GM19043 (cell line): ENCODE measurements around the gene RHEB.

Experiments used
- ATAC-seq: cut with Tn5 transposase; IDR thresholded peaks from one replicate; pipeline ENCODE4 v1.9.1; 2021; ENCODE audit warnings: low read depth; ENCODE audit not compliant: unreplicated experiment

RHEB gene

DNA sequence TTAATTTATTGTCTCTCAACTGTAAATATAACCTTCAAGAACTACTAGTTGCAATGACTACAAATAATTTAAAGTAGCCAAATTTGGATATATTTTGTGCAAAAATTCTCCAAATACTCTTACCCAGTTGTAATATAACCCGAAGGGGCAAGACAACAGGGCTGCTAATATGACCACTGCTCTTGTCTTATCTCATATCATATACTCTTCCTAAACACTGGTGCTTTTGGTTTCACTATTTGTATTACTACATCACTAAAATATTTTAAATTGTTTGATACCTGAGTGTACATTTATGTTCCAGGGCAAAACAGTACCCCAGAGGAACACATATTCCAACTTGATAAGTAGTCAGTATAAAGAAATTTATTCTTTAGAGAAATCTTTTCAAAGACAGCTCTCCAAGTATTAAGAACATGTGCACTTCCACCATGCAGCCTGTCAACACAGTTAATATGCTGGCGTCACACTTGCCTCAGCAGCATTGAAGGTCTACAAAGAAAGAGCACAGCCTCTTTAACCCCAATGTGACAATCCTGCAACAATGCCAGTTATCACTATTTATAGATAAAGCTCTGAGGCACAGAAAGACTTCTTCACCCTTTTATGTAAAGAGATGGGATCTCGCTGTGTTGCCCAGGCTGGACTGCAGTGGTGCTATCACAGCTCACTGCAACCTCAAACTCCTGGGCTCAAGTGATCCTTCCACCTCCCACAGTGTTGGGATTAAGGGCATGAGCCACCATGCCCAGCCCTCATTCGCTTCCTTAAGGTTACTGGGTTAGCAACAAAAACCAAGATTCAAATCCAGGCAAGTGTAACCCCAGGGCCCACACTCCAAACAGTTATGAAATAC, 37.8 kb downstream of the RHEB start:
- ATAC-seq: no peak

- ATAC-seq: no peak
These were observed 41.8 kb downstream of the RHEB start for GRCh38 chr7:151477867-151478266.

GRCh38 chr7:151472644-151473380, 46.9 kb downstream of the RHEB start:
- ATAC-seq: no peak

DNA sequence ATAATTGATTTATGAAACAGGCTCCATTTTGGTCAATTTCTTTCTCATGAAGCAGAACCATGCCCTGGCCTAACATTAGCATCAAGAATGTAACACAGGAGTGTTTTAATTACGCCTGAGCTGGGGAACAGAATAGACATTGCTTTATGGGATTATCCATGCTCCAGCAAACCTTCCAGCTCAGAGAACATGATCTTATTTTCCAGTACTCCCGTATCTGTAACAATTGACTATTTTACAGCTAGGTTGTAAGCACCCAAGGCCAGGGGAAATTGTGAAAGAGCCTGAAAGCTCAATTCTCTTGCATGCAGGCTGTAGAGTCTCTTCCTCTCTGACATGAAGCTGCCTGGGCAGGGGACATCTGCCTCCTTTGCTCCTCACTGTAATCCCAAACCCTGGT, 49.0 kb downstream of the RHEB start:
- ATAC-seq: no peak

DNA sequence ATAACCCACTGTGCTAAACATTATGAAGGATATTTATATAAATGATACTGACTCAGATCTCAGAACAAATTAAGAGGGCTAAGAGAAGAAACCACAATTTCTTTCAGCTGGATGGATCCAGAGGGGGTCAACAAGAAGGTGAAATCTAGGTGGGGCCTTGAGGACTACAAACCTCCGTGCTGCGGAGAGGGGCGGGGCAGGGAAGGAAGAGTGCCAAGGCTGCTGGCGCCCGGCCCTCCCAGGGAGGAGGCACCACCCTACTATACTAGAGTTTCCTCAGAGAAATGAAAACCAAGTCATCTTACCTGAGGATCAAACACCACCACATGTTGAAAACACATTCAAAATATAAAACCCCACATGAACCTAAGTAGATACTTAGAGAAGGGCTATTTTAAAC, 50.4 kb downstream of the RHEB start:
- ATAC-seq: no peak

GRCh38 chr7:151468217-151469018, 51.3 kb downstream of the RHEB start:
- no peak for ATAC-seq

DNA sequence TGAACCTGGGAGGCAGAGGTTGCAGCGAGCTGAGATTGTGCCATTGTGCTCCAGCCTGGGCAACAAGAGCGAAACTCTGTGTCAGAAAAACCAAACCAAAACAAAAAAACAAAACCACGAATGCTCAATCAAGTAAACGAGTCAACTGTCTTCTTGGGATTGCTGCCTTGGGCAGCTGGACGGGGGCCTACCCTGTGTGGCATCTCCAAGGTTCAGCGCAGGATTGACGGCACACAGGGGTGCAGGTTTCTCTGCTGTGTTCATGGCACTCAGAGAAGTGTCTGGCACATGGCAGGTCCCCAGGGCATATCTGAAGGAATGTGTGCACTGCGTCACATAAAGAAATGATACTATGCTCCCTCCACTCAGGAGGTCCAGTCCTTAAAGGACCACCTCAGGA, 54.5 kb downstream of the RHEB start:
- ATAC-seq: no peak

DNA sequence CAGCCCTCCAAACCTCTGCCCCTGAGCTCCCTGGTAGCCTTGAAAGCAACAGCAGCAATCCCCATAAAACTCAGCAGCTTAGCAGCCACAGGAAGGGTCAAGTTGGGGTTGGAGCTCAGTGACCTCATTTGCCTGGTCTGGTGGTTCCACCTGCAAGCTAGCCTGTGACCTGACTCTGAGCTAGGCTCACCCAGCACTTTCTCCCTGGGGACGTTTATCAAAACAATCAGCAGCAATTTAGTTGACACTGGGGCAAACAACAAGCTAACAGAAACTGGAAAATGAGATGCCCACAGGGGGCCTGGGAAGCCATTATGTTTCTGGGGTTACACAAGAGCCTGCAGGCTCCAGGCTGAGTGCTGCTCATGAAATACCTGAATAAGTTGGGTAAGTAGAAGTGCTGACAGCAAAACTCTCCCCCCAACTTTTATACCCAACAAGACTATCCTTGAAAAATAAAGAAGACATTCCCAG, 57.4 kb downstream of the RHEB start:
- ATAC-seq: no peak

DNA sequence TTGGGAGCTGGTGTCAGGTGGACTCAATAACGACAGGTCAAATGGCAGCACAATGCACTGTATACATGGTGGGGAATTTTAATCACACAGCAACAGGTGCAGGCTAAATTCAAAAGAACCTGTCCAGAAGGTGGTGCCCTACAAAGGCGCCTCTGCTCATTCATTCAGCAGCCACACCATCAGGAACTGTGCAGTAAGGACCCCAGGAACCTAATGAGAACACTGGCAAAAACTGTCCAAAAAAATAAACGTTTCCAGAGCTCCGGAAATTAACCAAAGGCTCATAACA, 57.8 kb downstream of the RHEB start:
- no peak for ATAC-seq

GRCh38 chr7:151461096-151461941, 58.4 kb downstream of the RHEB start:
- no peak for ATAC-seq

- ATAC-seq: no peak
These were observed 59.2 kb downstream of the RHEB start for GRCh38 chr7:151460474-151460855.

DNA sequence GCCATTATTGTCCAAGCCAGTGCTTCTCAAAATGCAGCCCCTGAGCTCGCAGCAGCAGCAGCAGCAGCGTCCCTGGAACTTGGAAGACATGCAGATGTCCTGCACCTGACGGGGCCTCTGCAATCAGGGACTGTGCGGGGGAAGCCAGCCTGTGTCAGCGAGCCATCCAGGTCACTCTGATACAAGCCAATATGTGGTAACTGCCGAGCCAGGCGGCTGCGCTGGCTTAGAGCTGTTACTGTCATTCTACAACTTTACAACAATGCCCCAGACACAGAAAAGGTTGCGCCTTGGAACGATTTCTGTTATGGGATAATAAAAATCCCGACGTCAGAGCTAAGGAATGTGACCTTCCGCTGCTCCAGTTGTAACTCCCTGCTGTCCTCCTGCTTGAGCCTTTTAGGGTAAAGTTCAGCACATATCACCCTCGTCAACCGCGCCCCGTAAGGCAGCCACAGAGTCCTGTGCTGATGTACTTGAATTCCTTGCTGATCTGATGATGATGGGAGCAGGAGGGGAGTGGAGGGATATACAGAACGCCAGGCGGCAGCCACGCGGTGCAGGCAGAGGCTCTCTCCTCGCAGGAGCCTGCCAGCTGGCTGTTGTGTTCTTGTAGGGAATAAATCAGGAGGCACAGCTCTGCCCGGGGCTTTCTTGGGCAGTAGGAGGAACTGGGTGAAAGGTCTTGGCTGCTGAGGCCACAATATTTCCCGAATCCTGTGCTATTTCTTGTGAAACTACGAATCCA, 59.8 kb downstream of the RHEB start:
- ATAC-seq: no peak

DNA sequence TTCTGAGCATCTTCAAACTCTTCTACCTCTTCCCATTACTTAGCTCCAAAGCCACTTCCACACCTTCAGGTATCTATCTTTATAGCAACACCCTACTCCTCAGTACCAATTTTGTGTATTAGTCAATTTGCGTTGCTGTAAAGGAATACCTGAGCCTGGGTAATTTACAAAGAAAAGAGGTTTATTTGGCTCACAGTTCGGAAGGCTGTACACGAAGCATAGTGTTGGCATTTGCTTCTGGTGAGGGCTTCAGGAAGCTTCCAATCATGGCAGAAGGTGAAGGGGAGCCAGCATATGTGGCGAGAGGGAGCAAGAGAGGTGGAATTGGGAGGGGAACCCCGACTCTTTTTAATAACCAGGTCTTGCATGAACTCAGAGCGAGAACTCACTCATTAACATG, 62.2 kb downstream of the RHEB start:
- no peak for ATAC-seq

GRCh38 chr7:151456782-151457181, 62.9 kb downstream of the RHEB start:
- ATAC-seq: no peak

DNA sequence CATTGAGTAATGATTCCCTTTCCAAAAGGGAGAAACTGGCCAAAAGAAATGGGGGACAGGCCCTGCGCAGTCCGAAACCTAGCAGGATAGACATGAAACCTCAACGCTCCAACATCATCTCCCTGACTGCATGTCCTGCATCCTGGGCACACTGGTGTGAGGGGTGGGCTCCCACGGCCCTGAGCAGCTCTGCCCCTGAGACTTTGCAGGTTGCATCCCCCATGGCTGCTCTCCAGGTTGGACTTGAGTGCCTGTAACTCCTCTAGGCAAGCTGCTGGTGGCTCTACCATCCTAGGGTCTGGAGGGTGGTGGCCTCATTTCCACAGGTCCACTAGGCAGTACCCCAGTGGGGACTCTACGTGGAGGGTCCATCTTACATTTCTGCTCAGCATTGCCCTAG, 63.4 kb downstream of the RHEB start:
- no peak for ATAC-seq

DNA sequence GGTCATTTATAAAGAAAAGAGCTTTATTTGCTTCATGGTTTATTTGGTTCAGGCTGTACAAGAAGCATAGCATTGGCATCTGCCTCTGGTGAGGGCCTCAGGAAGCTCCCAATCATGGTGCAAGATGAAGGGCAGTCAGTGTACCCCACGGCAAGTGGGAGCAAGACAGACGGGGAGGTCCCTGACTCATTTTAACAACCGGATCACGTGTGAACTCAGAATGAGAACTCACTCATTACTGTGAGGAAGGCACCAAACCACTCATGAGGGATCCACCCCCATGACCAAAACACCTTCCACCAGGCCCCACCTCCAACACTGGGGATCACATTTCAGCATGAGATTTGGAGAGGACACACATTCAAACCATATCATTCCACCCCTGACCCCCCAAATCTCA, 64.0 kb downstream of the RHEB start:
- no peak for ATAC-seq

DNA sequence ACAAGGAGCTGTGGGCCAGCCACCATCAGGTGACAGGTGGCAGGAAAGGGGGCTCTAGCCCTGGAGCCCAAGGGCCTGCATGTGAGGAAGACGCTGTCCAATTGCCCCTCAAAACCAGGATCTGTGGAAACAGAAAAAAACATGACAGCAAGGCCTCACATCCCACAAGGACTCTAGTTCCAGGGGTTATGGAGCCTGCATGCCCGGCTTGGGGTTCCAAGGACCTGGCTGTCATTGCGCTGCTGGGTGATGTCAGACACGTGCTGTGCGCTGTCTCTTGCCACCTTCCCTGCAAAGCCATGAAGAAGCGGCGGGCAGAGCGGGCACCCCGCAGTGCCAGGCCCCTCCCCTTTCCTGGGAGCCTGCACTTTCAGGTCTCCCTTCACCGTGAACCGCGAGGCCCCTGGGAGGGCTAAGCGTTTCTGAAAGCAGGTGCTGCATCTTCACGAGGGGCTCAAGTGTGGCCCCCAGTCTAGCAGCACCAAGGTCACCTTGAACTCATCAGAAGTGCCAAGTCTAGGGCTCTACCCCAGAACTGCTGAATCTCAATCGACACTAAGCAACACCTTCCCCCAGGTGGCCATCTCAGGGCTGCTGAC, 64.7 kb downstream of the RHEB start:
- ATAC-seq: no peak

DNA sequence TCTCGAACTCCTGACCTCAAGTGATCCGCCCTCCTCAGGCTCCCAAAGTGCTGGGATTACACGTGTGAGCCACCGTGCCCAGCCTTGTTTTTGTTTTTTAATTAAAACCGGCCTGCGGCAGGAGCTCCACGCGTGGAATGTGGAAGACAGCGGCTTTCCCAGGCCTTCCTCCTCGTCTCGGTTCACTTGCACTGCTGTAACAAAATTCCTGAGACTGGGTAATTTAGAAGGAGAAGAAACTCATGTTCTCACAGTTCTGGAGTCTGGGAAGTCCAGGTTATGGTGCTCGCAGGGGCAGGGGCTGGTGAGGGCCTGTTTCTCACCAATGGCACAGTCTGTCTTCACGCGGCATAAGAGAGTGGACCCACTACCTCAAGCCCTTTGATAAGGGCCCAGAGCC, 65.4 kb downstream of the RHEB start:
- ATAC-seq: no peak

DNA sequence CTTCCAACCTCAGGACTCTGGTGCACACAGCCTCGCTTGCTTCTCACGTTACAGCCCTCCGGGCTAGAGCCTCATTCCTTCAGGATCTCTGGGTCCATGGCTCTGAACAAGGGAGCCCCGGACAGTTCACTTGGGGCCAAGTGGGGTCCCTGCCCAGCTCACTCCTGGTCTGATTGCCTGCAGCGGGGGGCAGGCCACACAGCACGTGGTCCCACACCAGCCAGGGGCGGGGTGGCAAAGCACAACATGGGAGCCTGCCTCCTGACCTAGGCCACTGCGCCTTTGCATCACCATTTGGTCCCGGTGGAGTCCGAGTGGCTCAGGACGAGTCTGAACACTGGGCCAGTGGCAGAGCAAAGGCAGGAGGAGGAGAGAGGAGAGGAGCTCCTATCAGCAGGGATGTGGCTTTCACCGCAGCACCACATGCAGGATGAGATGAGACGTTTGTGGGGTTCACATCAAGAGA, 66.3 kb downstream of the RHEB start:
- no peak for ATAC-seq
